GM18907 (cell line): ENCODE results near the gene FAM227B.
A peak's percentile ranks its signal among the peaks of the same experiment; 100 is the strongest.
"Not testable (repeated sequence)": the region's sequence is repeated elsewhere in the genome, so short reads cannot be mapped to it uniquely, and the experiment has no call there.

Experiments used
- ATAC-seq: cut with Tn5 transposase; IDR thresholded peaks from one replicate; pipeline ENCODE4 v1.9.1; 2021; ENCODE audit warnings: mild to moderate bottlenecking, moderate library complexity; ENCODE audit not compliant: unreplicated experiment

FAM227B gene

DNA sequence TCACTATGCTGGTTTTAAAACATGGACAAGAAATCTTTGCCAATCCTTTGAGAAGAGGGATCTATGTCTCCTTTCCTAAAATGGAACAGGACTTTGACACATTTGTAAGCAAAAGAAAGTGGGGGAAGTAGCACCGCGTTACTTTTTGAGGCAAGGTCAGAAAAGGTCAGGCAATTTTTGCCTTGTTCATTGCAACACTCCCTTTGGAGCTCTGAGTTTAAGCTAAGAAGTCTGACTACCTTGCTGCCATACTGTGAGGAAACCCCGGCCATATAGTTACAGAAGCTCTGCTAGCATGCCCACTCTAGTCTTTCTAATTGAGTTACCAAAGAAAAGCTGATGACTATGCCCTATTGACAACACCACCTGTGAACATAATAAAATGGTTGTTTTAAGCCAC is 1.4 kb downstream of the FAM227B start:
- no peak for ATAC-seq

GRCh38 chr15:49612240-49612639 is 8.4 kb downstream of the FAM227B start:
- not testable (repeated sequence) for ATAC-seq

DNA sequence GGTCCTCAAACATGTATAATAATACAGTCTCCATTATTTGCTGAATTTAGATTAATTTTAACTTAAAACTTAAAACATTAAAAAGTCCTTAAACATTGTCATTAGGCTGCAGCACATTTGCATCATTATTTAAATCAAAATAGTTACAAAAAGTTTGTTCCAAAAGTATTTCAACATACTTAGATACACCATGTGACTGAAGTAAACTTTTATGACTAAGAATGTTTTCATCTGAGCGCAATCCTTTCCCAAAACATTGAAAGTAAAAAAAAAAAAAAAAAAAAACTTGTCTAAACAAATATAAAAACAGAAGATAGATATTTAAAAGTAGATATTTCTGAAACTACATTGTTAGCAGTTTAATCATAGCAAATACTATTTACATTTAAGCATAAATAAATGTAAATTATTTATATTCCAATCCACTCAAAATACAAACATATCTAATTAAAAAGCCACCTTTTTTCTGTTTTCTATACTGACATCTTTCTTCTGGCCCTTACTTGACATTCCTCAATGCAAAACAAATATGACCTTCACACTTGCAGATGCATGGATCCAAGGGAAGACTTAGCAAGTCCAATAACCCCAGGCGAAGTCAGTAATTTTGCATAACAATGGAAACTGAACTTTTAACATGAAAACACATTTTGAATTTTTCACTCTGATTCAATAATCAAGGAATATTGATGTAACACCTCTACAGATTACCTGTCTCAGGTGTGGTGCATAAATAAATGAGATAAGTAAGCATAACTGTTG is 10.3 kb downstream of the FAM227B start:
- ATAC-seq: no peak

DNA sequence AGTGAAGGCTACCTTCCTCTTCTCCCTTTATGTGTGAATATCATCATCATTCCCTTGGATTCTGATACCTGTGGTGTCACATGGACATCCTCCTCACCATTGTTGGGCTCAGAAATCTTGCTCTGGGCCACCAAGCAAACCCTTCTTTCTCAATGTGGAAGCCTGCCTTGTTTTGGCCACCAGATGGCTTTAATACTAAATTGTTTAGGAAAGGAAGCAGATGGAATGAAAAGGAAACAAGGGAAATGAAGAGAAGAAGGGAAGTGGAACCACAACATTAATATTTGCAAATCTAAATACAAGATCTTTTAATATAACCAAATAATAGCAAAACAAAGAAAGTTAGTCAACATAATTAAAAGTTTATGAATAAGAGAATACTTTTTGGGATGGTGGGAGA is 14.0 kb downstream of the FAM227B start:
- no peak for ATAC-seq

- ATAC-seq: no peak
Measured at GRCh38 chr15:49605588-49605987, 15.0 kb downstream of the FAM227B start.

DNA sequence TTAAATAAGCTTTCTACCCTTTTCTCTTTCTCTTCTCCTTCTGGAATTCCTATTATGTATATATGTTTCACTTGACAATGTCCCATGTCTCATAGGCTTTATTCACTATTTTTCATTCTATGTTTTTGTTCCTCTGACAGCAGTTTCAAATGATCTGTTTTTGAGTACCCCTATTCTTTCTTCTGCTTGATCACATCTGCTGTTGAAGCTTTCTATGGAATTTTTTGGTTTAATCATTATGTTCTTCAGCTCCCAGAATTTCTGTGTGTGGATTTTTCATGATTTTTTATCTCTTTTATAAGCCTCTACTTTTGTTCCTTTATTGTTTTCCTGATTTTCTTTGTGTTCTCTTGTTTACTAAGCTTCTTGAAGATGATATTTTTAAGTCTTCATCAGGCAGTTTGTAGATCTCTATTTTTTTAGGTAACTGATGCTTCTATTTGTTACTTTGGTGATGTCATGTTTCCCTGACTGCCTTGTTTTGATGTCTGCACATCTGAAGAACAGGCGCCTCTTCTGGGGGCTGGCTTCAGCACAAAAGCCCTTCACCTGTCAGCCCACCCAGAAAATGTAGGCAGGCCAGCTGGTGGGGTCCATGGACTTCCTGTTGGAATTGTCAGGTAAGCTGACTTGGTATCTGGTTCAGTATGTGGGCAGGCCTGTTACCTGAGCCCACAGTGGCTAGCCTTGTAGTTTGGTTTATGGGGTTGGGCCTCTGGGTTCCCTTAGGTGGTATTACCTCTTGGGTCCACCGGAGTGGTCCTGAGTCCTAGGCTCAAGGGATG is 15.8 kb downstream of the FAM227B start:
- no peak for ATAC-seq

- ATAC-seq: not testable (repeated sequence)
Measured at GRCh38 chr15:49592829-49593316, 27.7 kb downstream of the FAM227B start.

DNA sequence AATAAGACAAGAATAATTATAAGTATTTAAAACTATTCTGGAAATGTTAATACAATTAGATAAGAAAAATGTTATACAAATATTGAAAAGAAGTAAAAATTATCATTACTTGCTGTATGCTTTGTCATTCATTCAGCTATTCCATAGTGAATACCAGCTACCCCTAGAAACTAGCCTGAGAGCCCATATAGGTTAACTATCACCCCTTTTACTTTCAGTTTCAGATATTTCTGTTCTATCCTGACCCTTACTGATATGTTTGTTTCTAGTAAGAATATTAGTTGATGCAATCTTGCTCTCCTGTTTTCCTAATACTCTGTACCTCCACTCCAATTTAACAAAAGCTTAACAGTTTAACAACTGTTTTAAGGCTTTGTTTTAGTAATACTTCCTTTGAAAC is 31.6 kb downstream of the FAM227B start:
- ATAC-seq: peak; percentile 85

DNA sequence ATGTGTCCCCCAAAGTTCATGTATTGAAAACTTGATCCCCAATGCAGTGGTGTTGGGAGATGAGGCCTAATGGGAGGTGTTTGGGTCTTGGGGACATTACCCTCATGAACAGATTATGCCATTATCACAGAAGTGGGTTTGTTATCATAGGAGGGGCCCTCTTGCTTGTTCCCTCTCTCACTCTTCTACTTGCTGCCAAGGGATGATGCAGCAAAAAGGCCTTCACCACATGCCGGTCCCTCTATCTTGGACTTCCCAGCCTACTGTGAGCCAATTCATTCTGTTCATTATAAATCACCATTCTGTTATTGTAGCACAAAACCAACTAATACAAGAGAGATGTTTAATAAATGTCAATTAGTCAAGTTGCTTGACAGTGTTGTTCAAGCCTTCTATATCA is 47.2 kb downstream of the FAM227B start:
- ATAC-seq: no peak

DNA sequence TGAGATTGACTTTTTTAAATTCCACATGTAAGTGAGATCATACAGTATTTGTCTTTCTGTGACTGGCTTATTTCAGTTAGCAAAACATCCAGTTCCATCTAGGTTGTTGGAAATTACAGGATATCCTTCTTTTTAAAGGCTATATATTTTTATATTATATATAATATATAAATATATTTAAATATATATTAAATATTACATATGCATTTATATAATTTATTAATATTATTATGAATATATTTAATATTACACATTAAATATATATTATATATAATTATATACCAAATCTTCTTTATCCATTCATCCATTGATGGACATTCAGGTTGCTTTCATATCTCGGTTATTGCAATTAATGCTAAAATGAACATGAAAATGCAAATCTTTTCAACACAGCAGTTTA is 49.9 kb downstream of the FAM227B start:
- ATAC-seq: no peak

GRCh38 chr15:49570174-49570573 is 50.4 kb downstream of the FAM227B start:
- no peak for ATAC-seq

GRCh38 chr15:49560045-49560444 is 60.6 kb downstream of the FAM227B start:
- ATAC-seq: no peak

DNA sequence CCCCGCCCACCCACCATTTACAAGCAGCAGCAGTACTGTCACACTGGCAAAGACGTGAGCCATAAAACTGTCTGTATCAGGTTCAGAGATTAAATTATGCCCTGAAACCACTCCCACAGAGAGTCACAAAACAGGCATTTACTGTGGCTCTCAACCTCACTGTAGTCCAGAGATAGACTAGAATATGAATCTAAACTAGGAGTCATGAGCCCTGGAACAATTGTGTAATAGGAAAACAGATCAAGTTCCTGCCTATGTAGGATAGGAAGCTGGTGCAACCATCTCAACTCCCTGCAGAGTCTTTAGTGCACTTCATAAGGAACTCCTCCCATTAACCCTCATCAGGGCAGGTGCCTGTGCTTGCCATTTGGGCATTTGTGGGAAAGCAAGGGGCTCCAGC is 61.7 kb downstream of the FAM227B start:
- ATAC-seq: no peak

DNA sequence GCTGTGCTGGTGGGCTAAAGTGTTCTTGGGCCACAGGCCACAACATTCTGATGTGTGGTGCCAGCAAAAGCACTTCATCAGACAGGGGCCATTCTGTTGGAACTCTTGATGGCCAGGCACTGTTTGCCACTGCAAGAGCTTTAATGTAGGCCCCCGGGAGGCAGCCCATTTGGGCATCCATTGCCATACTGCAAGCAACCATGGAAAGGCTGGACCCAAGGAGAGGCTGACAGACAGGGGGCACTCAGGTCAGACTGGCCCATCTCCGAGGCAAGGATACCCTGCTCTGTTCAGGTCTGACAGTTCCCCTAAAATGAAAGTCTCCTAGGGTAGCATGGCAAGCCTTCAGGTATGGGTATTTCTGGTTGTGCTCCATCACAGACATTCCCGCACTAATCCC is 64.2 kb downstream of the FAM227B start:
- ATAC-seq: no peak

DNA sequence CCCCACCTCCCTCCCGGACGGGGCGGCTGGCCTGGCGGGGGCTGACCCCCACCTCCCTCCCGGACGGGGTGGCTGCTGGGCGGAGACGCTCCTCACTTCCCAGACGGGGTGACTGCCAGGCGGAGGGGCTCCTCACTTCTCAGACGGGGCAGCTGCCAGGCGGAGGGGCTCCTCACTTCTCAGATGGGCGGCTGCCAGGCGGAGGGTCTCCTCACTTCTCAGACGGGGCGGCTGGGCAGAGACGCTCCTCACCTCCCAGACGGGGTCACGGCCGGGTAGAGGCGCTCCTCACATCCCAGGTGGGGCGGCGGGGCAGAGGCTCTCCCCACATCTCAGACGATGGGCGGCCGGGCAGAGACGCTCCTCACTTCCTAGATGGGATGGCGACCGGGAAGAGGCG is 70.3 kb downstream of the FAM227B start:
- not testable (repeated sequence) for ATAC-seq

DNA sequence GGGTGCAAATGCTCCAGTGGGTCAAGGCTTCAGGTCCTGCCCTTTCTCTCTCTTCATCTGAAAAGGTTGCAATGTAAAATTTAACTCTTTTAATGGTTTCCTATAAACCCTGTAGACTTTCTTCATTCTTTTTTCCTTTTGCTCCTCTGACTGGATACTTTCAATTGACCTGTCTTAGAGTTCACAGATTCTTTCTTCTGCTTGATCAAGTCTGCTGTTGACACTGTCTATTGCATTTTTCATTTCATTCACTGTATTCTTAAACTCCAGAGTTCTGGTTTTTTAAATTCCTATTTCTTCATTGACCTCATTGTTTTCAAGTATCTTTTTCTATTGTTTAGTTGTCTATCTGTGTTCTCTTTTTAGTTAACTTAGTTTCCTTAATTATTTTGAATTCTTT is 82.1 kb downstream of the FAM227B start:
- no peak for ATAC-seq

DNA sequence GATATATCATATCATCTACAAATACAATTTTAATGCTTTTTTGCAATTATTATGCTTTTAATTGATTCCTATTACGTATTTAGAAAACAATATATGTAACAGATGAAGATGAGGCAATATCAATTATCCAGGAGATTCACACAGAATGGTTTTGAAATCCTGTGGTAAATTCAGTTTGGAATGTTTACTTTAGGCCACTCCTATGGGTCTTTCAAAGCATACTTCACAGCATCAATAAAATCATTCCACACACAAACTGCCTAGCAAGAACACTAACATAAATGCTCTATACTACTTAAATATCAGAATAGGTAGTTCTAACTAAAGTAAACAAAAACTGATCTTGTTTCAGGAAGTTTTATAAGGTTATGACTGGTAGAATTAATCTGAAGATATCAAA is 90.5 kb downstream of the FAM227B start:
- ATAC-seq: no peak

DNA sequence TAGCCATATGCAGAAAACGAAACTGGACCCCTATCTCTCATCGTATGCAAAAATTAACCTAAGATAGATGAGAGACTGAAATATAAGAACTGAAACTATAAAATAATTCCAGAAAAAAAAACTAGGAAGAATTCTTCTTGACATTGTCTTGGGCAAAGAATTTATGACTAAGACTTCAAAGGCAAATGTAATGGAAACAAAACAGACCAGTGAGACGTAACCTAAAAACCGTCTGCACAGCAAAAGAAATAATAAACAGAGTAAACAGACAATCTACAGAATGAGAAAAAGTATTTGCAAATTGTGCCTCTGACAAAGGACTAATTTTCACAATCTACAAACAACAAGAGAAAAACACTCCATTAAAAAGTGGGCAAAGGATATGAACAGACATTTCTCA is 92.3 kb downstream of the FAM227B start:
- ATAC-seq: no peak

- no peak for ATAC-seq
Measured at GRCh38 chr15:49521802-49522201, 98.8 kb downstream of the FAM227B start.

GRCh38 chr15:49512739-49513138 is 107.9 kb downstream of the FAM227B start:
- ATAC-seq: not testable (repeated sequence)

DNA sequence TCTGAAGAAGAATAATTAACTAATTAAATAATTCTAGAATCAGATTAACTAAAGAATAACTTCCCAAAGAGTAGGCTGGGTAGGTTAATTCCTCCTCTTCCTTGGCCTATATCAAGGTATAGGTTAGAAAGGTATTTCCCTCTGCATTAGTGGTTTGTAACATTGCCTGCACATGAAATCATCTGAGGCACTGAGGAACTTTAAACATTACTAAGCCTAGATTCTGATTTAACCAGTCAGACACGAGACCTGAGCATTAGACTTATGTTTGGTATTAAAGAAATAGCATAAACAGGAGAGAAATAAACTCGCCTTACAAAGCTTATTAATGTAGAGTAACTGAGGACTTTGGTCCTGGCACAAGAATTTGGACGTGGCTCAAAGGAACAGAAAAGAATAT is 113.4 kb downstream of the FAM227B start:
- no peak for ATAC-seq

- no peak for ATAC-seq
Measured at GRCh38 chr15:49506341-49506740, 114.3 kb downstream of the FAM227B start.
